NCI-H2227 (cell line): ENCODE results near the gene STPG1.

Experiments
- DNase-seq: peaks from one replicate; lab custom pipeline; 2025; ENCODE audit not compliant: unreplicated experiment; lab: John Stamatoyannopoulos, UW

STPG1 gene

DNA sequence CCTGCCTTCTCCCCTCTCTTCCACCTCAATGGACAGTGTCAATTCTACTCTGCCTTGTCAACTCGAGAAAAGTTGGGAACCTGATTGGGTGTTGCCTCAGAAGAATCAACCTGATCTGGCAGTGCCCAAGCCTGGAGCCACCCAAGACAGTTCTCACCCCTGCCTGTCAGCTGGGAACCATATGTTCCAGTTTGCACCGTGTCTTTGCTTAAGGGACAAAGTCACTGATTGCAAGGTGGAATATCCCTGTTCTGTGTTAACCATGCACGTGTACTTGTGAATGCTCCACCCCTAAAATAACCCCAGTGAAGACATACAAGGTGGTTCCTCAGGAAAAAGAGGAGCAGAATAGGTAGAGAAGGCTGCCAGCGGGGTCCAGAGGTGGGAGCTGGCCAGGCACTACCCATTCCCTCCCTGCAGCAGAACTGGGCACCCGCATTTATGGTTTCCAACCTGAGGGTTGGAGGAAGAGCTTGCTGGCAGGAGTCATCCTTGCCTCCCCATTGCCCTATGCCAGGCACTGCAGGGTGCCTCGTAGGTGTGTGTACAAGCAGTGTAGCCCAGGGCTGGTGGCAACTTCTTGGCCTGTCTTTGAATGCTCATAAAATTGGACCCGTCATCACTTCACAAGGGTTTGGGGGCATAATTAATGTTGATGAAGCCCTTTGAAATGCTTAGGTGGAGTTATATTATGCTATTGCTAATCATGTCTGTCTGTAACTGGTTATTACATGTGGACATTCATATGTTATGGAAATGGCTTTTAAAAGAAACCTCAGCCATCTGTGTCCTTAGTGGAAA lies 13.4 kb upstream of the STPG1 start:
- peak; percentile 41 for DNase-seq

DNA sequence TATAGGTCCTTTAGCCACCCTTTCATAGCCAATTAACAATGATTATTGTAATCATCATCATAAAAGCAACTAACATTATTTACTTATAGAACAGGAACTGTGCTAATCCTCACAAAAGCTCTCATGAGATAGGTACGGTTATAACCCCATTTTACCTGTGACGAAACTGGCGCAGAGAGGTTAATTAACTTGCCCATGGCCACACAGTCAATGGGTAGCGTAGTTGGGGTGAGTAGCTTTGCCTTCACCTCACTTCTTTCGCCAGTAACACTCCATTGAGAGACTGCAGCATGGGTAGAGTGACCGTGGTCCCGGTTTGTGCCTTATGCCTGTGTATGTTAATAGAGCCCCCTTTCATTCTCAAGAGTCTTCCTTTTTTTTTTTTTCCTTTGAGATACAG lies 12.3 kb upstream of the STPG1 start:
- no peak for DNase-seq

DNA sequence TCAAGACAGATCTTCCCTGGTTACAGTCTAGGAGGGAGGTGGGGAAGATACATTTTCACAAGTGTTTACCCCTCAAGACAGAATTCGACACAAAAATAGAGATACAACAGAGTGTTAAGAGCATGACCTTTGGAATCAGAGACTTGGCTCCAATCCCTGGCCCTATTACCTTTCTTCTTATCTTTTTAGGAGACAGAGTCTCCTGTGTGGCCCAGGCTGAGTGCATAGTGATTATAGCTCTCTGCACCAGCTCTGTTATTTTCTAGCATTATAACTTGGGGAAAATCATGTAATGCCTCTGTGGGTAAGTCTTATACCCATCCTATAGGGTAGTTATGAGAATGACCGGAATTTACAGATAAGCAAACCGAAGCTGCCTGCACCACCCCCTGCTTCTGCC lies 11.9 kb upstream of the STPG1 start:
- peak; percentile 75 for DNase-seq

DNA sequence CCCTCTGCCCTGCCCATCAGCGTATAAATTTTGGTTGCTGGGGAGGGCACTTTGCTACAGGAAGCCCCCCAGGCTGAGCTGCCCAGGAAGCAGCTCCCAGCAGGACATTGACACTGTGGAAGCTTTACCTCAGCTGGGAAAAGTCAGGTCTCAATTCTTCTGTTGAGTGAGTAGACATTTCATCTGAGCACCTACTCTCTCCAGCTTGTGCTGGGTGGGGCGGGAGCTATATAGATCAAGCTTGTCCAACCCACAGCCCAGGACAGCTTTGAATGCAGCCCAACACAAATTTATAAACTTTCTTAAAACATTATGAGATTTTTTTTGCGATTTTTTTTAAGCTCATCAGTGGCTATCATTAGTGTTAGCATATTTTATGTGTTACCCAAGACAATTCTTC lies 11.4 kb upstream of the STPG1 start:
- DNase-seq: peak; percentile 43

DNA sequence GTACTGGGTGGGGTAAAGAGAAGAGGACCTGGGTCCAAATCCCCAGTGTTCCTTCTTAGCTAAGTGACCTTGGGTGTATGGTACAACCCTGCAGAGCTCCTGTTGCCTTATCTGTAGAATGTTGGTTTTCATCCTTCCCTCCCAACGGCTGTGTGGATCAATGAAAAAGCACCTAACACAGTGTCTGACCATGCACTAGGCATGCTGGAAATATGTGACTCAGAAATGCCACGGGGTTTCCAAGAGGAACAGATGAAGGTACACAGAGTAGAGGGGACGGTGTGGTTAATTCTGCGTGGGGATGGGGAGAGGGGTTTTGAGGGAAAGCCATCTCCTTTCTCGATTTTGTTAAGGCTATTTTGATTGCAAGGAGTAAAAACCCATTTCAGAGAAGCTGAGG lies 10.6 kb upstream of the STPG1 start:
- no peak for DNase-seq

DNA sequence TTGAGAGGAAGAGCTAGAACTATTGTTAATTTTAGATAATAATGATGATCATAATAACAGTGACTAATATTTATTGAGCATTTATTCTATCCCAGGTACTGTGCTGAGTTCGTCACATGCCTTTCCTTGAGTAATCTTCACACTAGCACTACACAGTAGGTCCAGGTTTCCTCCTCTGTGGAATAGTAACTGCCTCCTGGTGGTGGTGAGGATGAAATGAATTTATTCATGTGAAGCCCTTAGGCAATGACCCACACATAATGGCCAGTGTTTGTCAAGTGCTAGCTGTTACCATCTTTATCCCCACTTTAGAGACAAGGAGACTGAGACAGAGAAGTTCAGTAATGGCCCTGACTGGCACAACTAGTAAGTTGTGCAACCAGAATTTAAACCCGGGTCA lies 7.9 kb upstream of the STPG1 start:
- DNase-seq: no peak

DNA sequence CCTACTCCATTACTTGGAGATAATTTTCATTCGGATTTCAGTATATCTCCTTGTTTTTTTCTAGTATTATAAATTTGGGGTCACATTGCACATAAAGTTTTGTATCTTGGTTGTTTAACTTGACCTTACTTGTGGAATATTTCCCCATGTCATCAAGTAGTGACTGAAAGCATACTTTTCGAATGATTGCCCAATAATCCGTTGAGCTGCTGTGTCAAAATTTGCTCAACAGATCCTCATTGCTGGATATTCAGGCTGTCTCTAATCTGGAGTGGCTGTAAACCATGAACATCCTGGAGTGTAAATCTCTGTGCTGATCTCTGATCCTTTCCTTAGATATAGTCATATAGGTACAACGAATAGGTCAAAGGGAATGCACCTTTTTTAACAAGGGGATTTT lies 7.0 kb upstream of the STPG1 start:
- no peak for DNase-seq

DNA sequence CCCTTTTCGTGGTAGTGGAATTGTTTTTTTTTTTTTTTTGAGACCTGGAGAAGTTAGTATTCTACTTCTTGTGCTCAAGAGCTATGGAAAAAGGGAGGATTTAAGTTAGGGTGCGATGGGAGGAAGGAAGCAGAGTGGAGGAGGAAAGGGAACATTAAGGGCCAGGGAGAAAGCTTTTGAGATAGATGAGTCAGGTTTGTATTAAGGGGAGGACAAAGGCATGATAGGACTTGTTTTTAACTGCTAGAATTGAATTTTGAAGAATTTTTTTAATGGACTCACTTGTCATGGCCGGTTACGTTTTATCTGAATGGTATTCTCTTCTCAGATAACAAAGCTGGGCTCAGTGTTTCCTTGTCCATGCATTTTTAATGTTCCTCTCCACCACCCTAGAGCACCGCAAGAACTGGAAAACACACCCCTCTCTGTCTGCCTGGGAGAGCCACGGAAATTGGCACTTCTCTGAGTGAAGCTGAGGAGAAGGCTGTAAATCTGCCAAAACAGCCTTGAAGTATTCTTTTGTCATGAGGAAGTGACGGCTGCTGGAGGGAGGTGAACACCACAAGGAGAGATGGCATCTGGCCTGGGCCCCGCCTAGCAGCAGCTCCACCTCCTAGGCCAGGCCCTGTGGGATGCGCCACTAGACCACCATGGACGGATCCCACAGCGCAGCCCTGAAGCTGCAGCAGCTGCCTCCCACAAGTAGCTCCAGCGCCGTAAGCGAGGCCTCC lies 5.5 kb upstream of the STPG1 start:
- DNase-seq: peak; percentile 90

DNA sequence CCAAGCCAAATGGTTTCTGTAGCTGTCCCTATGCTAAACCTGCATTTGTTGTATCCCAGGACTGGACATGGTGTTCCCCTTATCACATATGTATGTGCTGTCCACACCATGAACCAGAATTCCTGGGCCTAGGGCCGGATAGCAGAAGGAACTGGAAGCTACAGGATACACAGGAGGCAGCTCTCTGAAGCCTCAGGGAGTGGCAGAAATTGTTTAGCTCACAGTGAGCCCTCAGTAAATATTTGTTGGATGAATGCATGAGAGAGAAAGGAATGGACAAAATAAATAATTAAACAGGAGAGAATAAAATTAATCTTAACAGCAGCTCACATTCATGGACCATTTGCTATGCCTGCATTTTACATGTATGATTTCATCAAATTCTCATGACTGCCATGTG lies 4.1 kb upstream of the STPG1 start:
- DNase-seq: no peak

DNA sequence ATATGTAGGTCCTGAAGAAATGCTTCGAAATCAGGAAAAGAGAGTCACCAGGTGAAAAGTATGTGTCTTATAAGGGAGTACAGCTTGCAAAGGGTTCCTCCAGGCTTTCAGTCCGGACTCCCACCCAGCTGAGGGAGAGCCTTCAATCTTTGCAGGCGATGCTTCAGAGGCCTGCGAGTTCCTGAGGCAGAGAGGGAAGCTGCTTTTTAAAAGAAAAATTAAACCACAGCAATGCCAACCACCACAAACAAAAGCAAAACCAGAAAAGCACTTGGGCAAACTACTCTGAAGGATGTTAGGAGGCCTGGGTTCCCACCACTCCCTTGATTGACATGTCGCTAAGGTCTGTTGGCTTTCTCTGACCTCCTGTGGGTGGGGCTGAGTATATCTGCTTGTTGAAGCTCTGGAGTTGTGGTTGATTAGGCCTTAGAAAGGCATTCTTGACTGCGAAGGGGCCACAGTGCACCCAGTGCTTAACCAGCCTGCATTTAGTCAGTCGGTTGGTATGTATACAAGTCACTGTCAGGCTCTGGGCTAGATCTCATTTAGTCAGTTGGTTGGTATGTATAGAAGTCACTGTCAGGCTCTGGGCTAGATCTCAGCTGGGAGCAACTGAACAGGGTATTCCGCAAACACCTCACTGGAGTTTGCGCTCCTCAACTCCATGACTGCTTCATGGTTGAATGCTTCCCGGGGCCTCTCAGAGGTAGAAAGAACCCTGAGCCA lies 3.2 kb upstream of the STPG1 start:
- DNase-seq: no peak

DNA sequence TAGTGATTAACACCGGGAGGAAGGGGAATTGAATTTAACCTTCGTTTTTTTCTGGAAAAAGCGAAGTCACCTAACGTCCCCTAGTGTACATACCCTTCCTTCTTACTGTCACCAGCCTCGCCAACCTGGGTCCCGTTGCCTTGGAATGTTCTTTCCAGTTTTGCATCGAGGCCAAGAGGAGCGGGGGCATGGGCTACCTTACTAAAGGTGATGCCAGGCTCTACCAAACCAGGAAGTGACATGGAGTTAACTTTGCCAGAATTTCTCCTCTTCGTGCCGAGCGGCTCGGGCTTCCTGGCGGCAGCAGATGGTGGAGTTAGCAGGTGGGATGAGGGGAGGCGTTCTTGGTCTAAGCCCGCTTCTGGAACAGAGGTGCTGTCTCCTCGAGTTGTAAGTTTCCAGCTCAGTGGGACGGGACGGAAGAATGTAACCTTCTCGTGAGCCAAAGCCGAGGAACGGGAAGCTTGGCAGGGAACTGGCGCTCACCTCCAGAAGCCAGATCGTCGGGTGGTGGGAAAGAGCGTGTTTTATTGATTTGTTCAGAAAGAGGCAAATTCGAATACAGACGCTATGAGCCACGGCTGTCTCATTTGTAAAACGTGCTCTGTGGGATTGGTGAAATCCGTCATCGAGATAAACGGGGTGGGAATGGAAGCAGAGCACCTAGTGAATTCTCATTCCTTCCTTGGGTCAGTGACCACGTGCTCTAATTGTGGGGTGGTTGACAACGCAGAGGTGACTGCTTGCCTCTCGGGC lies 2.5 kb upstream of the STPG1 start:
- DNase-seq: peak; percentile 40

DNA sequence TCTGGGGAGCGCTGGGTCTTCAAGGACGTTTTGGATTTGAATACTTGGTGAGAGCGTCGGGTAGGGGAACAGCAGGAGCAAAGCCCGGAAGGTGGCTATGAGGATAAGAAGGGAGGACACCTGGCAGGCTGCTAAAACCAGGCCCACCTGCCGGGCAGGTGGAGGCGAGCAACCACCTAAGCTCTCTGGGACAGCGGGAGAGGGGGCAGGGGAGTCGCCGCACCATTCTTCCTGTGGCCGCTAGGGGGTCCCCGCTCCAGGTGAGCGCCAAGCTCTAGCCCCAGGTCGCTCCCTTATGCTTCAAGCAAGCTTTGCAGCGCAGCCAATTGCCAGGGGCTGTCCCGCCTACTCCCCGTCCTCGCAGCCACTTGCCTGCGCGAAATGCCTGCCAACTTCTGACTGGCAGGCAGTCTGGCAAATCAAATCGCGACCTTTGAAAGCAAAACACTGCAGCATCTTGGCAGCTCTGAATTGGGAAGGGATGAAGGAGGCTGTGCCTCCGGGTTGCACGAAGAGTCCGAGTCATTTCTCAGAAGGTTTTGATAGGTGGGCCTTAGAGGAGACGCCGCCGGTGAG lies 1.8 kb upstream of the STPG1 start, which contains the start of gene NIPAL3:
Gene NIPAL3, plus strand, starts transcription at position 469 of the 576 bp plus-strand sequence. CDS start 3,746 bp downstream, outside the sequence.
- peak; percentile 99 for DNase-seq

DNA sequence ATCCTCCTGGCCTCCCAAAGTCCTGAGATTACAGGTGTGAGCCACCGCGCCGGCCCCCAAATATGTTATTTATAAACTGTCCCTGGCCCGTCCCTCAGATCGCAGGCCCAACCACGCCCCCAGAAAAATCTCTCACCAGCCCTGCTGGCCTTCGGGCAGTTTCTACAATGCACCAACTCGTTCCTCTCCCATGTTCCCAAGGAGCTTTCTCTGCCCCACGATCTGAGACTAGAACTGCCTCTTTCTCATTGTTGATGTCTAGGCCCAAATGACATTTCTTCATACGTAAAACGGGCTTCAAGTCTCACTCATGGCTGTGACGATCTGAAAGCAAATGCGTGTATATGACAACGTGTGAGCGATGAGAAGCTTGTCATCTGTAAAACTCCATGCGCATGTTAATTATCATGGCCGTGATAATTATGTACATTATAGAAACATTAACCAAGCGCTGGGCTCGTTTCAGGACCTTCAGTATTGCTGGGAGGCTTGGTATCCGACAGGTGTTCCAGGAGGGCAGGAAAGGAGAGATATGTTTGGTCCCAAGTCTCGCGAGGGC lies 1.3 kb upstream of the STPG1 start:
- DNase-seq: peak; percentile 63

DNA sequence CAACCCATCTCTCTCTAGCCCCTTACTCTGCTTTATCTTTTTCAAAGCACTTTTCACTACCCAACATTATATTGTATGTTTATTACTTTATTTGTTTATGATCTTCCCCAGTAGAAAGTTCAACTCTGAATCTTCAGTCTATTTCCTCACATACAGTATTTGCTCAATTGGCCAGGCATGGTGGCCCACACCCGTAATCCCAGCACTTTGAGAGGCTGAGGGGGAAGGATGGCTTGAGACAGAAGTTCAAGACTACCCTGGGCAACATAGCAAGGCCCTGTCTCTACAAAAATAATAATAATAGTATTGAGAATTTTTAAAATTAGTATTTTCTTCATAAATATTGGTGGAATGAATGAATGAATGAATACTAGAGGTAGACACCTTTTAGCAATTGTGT lies 1.2 kb downstream of the STPG1 start:
- no peak for DNase-seq

DNA sequence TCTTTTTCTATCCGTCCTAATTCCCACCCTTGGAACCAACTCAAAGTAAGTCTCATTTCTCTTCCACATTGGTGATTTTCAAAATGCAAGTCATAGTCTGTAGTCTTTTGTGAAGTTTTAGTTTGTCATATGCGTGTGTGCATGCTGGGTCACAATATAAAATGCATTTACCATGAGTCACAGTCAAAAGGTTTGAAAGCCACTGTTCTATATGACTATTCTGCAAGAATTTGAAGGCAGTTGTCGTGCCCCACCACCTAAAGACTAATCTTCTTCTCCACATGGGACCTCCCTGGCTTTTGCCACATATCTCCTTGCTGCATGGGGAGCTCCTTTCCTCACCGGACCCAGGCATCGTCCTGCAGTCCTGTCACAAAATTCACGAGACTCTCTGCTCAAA lies 1.6 kb downstream of the STPG1 start:
- DNase-seq: no peak

DNA sequence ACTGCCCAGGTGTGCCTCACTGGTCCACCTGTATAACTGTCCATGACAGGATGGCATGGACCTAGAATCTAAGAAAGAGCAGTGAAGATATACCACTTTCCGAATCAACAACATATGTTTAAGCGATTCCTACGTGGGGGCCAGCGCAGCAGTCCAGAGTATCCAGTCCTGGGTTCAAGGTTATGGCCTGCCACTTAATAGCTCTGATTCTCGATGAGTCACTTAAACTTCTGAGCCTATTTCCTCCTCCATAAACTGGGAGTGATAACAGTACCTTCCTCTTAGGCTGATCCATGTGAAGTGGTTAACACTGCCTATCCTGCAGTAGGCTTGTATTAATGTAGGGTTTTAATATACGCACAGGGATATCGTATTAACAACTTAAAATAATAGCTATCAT lies 2.8 kb downstream of the STPG1 start:
- DNase-seq: no peak

DNA sequence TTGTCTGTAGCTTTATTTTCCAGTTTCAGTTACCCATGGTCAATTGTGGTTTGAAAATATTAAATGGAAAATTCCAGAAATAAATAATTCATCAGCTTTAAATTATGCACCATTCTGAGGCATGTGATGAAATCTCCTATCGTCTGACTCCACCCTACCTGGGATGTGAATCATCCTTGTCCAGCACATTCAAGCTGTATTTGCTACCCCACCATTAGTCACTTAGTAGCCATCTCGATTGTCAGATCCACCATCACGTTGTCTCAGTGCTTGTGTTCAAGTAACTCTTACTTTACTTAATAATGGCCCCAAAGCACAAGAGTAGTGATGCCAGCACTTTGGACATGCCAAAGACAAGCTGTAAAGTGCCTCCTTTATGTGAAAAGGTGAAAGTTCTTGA lies 4.0 kb downstream of the STPG1 start:
- no peak for DNase-seq

DNA sequence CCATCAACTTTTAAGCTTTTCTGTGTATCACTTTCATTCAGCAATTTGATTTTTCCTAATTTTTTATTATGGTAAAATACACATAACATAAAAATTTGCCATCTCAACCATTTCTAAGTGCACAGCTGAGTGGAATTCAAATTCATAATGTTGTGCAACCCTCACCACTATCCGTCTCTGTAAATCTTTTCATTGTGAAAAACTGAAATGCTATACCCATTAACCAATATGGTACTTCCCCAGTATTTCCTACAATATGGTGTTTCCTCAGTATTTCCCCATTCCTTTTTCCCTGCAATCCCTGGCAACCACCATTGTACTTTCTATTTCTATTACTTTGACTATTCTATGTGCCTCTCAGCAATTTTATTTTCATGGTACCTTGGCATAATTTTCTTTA lies 6.8 kb downstream of the STPG1 start:
- no peak for DNase-seq

DNA sequence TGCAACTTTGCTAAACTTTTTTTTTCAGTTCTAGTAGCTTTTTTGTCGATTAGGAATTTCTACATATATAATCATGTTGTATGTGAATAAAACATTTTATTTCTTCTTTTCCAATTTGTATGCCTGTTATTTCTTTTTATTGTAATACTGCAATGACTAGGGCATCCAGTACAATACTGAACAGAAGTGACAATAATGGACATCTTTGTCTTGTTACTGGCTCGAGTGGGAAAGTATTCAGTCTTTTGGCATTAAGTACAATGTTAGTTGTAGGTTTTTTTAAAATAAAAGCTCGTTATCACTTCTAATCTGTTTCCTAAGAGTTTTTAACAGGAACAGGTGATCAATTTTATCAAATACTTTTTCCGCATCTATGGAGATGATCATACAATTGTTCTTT lies 9.8 kb downstream of the STPG1 start:
- no peak for DNase-seq

DNA sequence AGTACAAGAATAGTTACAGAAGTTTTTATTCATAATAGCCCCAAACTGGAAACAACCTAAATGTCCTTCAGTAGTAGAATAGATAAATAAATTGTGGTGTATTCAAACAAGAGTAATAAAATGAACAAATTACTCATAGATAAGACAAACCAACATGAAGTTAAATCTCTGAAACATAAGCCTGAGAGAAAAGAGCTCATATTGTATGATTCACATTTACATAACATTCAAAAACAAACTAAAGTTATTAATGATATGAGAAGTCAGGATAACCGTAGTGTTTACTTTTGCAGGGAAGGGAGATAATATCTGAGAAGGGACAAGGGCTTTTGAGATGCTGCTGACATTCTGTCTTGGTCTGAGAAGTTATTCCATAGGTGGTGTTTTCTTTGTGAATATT lies 13.5 kb downstream of the STPG1 start:
- DNase-seq: no peak
